ENCODE results near the gene ACTN1.

ACTN1 gene

DNA sequence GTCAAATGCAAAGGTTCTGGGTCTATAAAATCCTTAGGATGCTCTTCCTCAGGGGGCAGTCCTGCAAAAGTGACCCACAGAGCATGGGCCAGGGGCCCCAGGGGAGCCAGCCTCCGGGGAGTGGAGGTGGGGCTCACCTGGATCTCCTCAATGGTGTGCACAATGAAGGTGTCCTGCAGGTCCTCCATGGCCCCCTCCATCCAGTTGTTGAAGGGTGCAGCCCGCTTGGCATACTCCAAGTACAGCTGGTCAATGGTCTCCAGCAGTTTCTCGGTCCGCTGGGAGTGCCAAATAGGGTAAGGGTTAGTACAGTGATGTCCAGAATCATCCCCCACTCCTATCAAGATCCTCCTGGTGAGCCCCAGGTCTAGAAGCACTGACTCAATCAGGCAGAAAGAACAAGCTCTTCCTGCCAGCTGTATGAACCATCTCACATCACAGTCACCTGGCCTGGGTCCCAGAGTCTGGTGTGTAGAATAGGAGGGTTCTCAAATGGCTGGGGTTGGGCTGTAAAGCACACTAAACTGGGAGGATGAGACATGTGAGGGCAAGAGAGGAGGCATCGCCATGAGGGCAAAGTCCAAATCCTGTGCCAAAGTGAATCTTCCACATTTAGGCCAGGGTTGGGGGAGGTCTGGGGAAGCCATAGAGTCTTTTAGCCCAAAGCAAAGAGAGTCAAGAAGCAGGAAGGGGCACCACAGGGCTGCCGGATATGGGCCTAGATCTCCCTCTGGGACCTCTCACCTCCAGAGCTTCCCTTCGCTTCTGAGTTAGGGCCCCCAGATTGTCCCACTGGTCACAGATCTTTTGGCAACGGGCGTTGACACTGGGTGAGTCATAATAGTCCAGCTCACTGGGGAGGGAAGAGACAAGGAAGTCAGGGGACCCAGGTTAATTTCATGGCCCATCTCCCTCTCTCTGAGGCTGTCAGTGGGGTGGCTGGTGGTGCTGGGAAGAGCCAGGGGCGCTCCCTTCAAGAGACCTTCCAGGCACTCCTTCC lies 94.8 kb downstream of the ACTN1 start:
- no peak for FAIRE-seq

DNA sequence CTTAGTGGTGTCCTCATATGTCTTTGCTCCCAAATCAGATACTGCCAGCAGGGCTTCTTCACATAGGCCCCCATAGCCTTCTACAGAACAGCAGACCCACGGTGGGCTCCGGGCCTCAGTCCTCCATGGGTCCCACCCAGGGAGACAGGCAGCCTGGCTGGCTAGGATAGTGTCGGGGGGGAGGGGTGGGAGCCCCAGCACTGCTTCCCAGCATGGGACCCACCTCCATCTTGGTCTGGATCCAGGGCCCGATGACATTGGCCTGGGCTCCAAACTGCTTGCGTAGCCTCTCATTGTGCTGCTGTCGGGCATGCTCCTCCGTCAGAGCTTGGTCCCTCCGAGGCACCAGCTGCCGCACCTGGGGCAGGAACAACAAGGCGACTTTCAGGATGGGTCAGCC lies 96.9 kb downstream of the ACTN1 start:
- no peak for FAIRE-seq

DNA sequence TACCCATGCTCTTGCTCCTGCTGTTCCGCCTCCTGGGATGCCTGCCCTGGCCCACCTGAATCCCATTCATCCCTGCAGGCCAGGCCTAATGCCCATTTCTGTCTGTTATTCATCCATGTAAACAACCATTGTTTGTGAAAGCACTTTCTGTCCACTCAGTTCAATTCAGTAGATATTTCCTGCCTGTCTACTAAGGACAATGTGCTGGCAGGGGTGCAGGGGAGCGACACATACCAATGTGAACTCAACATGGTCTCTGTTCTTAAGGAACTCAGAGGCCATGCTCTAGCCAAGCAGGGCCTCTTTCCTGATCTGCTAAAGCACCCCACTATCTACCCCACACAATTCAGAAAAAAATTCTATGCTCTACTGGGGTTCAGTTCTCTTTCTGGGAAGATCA lies 97.7 kb downstream of the ACTN1 start:
- FAIRE-seq, result no peak

DNA sequence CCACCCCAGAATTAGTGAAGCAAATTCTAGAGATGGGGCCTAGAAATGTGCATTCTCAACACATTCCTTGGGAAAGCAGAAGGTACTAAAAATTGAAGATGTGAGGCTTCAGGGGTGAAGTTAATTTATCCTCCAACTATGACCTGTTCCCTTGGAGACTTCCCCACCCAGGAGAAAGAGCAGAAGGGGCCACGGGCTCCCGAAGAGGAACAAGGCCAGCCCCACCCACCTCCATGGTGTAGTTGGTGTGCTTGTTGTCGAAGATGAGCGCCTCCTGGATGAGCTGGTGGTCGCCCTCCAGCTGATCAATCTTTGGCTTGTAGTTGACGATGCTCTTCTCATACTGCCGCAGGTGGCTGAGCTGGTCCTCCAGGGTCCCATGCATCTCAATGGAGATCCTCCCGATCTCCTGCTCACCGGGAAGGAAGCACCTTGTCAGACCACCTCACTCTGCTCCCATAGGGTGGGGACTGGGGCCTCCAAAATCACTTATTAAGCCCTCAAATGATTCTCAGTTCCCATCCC lies 98.5 kb downstream of the ACTN1 start:
- FAIRE-seq, result no peak

DNA sequence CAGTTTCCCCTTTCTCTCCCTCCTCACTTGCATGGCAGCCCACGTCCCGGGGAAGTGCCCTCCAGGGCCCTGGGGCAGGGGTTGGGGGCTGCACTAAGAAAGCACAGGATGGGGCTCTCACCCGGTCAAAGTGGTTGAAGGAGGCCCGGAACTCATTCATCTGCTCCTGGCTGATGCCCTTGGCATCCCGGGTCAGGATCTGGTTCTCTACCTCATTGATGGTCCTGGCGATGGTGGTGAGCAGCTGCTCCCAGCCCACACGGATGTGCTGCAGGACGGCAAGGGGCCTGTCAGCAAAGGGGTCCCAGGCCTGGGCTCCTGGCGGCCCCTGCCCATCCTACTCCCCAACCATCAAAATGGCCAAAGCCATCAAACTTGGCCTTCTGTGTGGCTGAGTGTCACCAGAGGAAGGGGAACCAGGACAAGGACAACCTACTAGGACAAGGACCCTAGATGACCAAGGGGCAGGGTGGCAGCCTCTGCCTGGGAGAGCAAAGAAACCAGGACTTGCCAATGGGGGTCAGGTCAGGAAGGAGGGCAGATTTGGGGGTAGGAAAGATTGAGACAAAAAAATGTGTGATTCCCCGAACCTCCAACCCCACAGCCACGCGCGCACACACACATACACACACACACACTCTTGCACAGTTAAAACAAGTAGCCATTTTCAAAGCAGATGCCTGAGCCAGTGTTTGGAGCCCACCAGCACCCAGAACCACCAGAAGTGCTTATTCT lies 99.1 kb downstream of the ACTN1 start:
- no peak for FAIRE-seq

DNA sequence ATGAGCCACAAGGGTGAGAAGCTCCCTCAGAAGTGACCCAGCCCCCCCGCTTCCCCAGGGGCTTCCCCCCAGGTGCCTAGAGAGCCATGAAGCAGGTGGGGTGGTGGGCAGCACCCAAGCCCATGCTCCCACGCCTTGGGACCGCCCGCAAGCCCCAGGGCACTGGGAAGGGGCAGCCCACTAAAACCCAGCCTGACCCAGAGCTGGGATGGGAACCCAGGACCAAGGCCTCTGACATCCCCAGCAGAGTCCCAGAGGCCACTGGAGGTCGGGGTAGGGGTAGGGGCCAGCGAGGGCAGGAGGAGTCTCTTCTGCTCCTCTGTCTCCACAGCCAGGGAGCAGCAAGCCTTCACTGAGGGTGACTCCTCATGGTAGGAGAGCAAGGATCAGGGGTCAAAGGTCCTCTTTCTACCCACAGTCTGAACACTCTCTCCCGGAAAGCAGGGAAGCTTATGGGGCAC lies 99.8 kb downstream of the ACTN1 start:
- FAIRE-seq, result no peak

DNA sequence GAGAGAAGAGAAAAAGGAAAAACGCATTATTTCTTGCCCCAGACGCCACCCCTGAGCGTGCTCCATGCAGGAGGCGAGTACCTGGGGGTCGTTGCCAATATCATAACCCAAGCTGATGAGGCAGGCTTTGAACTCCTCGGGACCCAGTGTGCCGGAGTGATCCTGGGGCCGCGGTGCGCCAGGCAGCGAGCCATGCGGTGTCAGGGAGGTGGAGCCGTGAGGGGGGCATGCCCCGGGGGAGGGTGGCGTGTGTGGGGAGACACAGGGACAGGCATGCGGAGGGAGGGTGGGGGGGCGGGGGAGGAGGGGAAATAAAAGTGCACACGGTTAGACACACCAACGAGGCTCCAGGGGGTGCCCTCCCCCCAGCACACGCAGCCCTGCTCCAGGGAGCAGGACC lies 100.2 kb downstream of the ACTN1 start:
- no peak for FAIRE-seq

DNA sequence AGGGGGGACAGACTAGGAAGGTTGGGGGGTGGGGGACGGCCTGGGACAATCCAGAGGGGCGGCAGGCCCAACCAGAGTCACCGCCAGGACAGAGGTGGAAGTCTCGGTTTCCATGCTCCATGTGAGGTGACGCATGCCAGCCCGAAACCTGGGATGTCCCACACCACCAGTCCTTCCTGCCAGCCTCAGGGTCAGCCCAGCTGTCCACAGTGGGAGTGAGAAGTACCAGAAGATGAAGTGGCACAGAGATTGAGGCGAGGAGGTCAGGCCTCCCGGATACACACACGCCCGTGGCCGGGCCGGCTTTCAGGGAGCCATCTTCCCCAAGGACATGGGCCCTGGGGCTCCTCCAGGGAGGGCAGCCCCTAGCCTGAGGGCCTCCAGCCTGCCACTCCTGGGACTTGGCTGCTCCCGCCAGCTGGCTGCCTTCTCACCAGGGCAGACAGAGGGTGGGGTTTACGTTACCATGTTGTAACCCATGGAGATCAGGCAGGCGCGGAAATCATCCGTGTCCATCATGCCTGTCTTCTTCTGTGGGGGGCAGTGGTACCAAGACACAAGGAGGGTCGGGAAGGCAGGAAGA lies 101.0 kb downstream of the ACTN1 start:
- FAIRE-seq, result no peak

DNA sequence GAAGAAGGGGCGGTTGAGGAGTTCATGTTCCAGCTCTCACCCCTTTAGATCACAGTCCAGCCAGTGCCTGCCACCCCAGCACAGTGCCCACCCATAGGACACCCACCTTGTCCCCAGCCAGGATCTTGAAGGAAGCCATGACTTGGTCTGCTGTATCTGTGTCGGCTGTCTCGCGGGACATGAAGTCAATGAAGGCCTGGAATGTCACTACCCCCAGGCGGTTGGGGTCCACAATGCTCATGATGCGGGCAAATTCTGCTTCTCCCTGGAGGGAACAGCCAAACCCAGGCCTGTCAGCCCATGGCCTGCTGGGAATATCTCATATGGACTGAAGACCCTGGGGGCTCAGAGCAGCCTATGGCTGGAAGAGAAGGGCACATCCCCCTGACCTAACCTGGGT lies 102.1 kb downstream of the ACTN1 start:
- no peak for FAIRE-seq

DNA sequence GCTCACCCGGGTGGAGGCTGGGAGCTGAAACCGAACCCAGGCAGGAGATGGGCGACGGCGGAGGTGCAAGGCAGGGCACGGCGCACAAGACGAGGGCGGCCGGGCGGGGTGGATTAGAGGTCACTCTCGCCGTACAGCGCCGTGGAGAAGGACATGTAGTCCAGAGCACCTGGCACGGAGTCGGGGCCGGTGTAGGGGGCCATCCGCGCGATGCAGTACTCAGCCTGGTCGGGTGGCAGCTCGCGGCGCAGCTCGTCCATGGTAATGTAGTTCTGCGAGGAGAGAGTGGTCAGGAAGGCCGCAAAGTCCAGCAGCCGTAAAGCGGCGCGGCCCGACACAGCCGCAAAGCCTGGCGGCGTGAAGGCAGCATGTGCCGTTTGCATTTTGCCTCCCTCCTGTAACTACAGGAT lies 104.4 kb downstream of the ACTN1 start:
- no peak for FAIRE-seq

DNA sequence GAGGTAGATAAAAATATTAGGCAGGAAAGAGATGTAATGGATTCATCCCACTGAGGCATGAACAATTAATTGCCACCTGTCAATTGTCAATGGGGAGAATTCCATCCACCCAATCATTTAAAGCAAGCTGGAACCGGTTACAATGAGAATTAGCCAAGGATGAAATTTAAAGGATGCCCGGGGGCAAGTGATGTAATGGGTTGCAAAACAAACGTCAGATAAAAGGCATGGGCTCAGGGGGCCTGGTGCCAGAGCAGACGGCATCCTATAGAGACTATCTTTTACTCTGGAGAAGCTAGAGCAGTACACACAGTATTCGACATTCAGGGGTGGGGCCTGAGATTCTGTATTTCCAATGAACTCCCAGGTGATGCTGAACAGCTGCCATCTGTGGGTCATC lies 105.7 kb downstream of the ACTN1 start:
- FAIRE-seq, result no peak

DNA sequence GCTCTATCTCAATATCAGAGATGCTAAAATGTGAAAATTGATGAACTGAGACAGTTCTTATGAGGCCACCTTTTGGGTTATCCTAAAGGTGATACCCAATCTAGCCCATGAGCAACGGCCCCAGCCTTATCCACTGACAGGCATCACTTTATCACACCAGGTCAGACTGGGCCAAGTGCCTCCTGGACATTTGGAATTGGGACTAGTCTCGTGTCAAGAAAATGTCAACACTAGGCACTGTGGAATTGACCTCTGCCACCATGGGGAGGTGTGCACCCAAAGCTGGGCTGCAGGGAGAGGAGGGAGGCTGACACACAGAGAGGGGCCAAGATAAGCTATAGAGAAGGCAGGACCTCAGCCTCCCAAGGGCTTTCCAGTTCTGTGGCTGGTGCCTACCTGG lies 107.7 kb downstream of the ACTN1 start:
- FAIRE-seq, result no peak

DNA sequence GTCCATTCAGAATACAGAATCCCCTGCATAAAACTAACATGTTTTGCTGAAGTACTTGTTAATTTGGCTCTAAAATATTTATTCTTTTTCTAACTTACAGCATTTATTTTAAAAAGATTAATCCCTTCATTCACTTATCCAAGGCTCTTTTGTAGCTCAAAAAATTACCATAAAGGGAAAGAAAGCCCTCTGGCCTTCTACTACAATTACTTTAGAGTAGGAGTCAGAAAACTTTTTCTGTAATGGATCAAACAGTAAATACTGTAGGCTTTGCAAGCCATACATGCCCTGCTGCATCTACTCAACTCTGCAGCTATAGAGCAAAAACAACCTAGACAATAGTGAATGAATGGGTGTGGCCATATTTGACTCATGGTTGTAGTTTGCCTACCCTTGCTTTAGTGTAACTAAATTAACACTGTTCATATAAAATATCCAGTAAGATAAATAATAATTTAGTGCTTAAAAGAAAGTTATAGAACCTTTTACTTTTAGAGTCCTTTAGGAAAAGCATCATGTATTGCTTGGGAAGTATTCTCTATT lies 112.0 kb downstream of the ACTN1 start:
- no peak for FAIRE-seq

DNA sequence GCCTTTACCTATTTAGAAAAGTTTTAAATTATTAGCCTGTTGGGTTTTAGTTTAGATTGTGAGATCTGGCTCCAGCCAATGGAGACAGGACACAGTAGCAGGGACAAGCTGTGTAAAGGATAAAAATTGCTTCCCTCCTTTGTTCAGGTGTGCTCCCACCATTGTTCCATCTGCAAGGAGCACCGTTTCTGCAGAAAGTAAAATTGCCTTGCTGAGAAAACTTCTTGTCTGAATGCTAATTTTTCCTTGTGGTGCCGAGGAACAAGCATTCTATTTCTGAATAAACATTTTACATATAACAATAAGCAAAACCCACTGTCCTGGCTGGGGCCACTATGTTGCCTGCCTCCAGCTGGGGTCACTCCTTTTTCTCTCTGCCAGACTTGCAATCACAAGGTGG lies 113.6 kb downstream of the ACTN1 start:
- FAIRE-seq, result no peak

DNA sequence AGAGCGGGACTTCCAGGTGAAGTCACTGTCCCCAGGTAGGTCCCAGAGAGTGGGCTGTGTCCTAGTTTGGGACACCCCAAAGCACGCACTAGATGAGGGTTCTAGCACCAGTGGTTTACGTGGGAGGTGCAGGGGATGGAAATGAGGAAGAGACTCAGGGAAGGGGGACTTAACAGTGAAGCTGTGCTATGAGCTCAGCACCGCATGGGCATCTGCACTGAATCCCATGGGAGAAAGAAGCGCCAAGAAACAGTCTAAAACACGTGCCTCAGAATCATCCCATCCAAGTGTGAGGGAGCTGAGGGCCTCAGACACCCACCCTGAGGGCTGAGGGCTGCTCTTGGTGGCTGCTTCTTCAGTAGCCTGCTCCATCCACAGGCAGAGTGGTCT lies 114.7 kb downstream of the ACTN1 start:
- no peak for FAIRE-seq

DNA sequence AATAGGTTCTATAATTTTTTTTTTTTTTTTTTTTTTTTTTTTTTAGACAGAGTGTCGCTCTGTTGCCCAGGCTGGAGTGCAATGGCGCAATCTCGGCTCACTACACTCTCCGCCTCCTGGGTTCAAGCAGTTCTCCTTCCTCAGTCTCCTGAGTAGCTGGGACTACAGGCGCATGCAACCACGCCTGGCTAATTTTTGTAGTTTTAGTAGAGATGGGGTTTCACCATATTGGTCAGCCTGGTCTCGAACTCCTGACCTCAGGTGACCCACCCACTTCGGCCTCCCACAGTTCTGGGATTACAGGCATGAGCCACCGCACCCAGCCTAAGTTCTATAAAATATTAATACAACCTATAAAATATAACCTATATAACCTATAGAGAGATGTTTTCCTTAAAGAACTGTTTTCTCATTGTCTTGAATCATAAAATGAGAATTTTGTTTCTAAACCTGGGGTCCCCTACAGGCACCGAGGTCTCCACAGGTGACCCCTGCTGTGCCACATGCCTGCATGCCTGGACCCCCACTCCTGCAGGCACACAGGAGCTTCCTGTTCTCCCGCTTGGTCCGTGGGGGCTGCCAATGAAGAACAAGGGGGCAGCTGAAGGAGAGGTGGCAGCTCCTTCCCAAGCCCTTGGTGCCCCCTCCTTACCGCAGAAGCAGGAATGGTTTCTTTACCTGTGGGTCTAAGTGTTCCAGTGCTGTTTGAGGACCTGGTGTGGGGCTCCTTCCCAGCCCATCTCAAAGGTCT lies 115.3 kb downstream of the ACTN1 start:
- FAIRE-seq, result no peak

DNA sequence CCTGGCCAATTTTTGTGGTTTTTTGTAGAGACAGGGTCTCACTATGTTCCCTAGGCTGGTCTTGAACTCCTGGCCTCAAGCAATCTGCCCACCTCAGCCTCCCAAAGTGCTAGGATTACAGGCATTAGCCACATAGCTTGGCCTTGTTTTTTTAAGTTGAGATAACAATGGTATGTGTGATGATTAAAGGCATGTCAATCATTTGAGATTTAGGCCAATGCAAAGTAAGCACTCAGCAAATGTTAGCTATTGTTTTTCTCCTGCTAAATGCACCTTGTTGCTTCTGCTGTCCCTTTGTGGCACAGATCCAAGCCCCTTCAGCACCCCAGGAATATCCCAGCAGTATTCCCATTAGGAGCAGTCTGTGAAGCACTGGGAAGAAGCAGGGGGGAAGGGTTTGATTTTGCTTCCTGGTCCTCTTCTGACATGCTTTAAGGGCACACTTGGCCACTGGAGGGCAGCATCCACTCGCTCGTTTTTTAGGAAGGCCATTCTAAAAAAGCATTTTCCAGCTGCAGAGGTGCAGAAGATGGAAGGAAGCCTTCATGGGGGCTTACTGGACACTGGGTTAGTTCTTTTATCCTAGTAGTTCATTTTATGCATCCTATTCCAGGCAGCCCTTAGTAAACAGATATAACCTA lies 116.0 kb downstream of the ACTN1 start:
- FAIRE-seq, result peak; percentile 79

DNA sequence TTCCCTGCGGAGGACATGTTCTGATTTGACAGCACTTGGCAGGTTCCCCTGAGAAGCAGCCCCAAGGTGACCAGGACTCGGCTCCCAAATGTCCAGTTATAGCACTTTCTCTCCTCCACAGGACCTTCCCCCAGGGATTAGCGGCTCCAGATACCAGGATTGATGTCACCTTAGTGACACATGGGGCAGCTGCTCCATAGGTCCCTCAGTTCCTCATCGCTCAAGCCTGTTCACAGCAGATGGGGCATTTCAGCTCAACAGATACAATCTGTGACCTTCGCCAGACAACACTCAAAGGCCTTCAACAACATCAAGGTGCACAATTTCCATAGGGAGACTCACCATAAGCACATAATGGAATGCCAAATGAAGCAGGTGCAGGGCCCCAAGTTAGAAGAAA lies 118.3 kb downstream of the ACTN1 start:
- no peak for FAIRE-seq

DNA sequence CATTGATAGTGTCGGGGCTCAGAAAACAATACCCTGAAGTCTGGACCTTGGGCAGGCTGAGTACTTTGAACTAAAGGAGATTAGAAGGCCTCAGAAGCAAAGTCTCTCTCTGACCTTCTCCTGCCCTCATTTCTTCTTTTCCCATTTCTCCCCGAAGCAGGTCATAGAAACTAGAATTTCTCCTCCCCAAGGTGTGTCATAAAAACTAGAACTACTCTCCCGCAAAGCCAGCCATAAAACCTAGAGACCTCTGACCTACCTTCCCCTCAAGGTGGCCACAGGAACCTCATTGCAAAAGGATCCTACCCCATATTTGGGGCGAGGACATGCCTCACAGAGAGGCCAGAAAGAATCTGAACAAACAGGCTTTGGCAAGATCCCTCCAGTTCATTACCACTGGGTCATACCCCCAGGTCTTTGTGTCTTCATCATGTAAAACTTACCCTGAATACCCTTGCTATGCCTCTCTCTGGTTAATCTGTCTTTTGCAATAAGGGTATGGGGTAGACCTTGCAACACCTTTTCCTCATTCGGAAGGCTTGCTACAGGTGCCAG lies 121.5 kb downstream of the ACTN1 start:
- FAIRE-seq, result no peak

DNA sequence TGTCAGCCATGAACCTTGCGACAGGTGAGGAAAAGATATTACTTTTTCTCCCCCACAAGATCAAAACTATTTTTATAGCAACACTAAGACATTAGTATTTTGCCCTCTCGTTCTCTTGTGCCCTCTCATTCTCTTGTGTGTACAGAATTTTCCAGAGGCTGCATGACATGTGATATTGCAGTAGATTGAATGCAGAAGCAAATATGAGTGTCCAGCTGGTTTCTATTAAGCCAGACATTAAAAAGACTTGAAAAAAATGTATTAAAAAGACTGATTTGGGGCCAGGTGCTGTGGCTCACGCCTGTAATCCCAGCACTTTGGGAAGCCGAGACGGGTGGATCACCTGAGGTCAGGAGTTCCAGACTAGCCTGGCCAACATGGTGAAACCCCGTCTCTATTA lies 122.5 kb downstream of the ACTN1 start:
- no peak for FAIRE-seq

DNA sequence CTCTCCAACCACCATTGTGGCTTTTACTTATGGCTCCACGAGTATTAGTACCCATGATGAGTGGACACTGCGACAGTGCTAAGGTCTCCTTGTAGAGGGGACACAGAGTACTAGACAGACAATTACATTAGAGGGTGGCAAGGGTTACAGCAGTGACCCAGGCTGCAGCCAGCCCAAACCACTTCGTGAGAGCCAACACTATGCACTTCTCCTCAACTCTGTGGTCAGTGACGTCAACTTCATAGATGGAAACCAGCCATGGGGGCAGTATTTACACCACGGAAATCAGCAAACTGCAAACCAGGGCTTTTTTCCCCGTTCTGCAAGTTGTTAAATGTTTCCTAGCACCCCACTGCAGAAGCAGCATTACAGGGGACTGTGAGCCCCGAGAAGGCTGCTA lies 124.7 kb downstream of the ACTN1 start:
- FAIRE-seq, result no peak

DNA sequence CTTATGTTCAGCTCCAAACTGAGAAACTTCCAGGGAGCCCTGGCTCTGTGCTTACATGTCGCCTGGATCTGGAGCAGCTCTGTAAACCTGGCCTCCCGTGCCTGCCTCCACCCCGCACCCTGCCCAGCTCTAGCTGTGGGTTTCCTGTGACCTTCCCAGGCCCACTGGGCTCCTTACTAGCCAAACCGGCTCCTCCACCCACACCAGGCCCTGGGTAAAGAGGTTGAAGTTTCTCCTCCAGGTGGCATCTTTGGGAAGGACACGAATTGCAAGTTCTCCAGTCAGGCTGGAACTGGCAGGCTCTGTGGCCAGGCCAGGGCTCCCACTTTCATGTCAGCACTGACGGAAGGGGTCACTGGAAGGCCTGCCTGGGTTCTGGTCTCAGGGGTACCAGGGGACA lies 125.4 kb downstream of the ACTN1 start:
- FAIRE-seq, result no peak
